GM19328 (cell line): ENCODE measurements around the gene UBXN4.
"Not testable (repeated sequence)": the region's sequence is repeated elsewhere in the genome, so short reads cannot be mapped to it uniquely, and the experiment has no call there.

Experiments
- ATAC-seq: cut with Tn5 transposase; IDR thresholded peaks from one replicate; pipeline ENCODE4 v1.9.1; 2021; ENCODE audit warnings: mild to moderate bottlenecking, moderate library complexity; ENCODE audit not compliant: unreplicated experiment

The UBXN4 gene

DNA sequence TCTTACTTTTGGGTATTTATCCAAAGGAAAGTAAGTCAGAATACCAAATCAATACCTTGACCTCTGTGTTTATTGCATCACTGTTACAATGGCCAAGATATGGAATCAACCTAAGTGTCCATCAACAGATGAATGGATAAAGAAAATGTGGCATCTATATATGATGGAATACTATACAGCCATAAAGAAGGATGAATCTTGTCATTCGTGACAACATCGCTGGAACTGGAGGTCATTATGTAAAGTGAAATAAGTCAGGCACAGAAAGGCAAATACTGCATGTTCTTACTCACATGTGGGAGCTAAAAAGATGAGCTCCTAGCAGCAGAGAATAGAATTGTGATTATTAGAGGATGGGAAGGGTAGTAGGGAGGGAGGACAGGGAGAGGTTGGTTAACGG is 60.7 kb downstream of the UBXN4 start:
- ATAC-seq, result no peak

DNA sequence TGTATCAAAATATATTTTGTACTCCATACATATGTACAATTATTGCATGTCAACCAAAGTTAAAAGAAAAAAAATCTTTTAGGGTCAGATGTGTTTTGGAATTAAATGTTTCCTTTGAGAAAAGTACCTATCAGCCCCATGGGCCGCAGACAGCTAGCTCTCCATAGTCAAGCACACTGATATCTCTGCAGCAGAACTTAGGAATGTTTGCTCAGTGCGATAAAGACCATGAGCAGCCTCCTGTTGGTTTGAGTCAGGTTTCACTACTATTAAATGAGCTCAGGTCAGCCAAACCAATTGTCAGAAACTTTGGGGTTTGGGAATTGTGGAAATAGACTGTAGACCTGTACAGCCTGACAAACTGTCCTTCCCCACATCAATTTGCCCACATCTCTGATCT is 61.6 kb downstream of the UBXN4 start:
- ATAC-seq, result no peak

DNA sequence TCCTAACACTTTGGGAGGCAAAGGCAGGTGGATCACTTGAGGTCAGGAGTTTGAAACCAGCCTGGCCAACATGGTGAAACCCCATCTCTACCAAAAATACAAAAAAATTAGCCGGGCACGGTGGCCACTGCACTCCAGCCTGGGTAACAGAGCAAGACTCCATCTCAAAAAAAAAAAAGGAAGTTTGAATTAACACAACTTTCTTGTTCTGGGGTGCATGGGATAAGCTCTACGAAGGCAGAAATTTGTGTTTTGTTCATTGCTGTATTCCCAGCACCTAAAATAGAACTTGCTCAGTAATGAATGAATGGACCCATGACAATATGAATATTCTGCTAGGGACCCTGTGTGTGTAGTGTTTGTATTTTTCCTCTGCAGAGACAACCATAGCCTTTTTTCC is 66.2 kb downstream of the UBXN4 start:
- ATAC-seq, result not testable (repeated sequence)

DNA sequence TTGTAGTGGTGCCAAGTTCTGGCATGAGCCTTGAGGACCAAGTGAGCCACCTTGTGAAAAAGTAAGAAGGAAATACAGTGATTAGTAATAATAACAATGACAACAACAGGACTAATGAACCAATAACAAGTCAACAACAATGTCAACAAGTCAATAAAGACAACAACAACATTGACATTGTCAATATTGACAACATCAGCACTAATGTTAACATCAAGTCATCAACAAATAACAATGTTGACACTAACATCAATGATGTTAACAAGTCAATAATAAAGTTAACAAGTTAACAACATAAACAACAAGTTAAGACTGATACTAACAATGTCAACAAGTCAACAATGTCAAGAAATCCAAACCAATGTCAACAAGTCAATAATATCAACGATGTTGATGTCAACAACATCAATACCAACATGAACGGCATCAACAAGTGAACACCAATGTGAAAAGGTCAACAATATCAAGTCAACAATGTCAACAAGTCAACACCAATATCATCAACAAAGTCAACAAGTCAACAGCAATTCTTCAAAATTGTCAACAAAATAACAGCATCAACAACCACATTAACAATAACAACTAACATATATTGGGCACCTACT is 71.4 kb downstream of the UBXN4 start:
- no peak for ATAC-seq

DNA sequence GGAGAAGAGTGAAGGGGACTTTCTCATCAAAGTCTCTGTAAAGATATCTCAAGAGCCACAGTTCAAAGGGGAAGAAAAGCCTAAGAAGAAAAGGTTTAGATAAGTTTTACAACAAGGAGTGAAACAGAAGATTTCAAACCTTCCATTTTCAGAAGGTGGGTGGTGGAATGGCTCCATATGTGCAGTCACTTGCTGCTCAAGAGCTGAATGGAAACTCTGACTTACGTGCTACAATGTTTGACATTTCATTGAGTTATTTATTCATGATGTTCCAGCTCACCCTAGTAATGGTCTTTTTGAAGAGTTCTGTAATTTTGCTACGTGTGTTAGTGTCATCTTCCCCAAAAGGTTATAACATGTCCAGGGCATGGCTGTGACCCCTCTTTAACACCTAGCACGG is 73.6 kb downstream of the UBXN4 start:
- no peak for ATAC-seq

GRCh38 chr2:135817466-135817865 is 75.8 kb downstream of the UBXN4 start:
- no peak for ATAC-seq

DNA sequence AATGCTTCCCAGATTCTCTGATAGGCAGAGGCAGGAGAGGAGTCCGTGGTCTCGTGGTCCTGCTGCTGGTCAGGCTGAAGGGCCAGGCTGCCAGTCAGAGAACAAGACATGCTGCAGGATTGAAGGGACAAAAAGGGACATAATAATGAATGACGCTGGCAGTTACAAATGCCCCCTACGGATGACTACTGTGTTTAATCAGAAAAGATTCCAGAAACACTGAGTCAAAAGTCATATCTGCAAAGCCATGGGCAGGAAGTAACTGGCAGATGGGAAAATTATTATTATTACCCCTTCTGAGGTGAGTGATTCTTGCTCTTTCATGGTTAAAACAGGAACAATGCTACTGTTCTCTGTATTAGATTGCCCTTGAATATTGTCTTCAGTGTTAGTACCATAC is 76.3 kb downstream of the UBXN4 start:
- no peak for ATAC-seq

DNA sequence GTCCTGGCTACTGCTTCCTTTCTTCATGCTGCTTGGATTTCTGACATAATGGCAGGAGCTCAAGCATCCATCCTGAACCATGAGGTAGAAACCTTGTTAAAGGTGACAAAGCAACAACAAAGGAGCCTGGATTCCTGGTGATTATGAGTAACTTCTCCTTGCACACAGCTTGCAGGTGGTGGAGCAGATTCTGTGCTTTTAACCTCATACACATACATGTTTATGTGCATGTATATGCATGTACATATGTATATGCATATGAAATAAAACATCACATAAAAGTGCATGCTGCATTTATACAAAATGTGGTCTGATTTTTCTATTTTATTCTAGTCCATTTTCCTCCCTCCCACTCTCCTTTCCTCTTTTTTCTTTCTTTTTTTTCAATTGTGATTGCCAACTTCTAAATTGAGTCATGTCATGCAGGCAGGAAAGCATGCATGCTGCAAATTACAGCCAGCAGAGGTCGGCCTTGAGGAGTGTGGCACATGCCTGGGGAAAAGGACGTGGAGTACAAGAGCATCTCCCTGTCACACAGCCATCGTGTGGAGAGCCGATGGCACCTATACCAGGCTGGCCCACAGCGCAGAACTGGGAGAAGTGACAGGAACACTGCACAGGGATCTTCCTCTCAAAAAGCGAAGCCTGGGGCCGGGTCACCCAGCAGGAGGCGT is 77.4 kb downstream of the UBXN4 start:
- ATAC-seq, result no peak

DNA sequence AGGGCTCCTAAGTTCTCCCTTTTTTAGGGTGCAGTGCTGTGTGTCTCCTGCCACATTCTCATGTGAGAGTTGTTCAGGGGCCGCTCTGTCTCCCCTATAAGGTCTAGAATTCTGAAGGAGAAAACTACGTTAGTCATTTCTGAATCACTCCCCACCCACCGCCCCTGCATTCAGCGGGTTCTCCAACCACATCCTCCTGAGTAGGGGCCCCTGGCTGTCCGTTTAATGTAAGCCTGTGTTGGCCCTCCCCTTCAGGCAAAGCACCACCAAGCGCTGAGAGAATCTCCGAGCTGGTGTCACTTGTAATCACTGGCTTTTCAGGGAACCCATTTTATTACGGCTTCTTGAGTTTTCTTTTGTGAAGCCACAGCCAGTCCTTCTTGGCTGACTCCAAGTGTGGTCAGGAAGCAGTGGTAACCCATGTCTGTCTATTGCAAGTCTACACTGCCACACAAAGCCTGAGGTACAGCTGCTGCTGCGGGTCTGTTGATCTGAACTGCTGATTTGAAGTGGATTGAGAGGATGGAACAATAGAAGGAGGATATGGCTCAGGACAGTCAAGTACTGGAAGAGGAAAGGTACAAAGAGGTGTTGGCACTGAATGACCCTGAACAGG is 78.5 kb downstream of the UBXN4 start:
- ATAC-seq, result peak; percentile 96

- ATAC-seq, result no peak
Measured at GRCh38 chr2:135821190-135821589, 79.5 kb downstream of the UBXN4 start.

GRCh38 chr2:135822855-135823254 is 81.2 kb downstream of the UBXN4 start:
- no peak for ATAC-seq

- no peak for ATAC-seq
Measured at GRCh38 chr2:135825131-135825530, 83.5 kb downstream of the UBXN4 start.

DNA sequence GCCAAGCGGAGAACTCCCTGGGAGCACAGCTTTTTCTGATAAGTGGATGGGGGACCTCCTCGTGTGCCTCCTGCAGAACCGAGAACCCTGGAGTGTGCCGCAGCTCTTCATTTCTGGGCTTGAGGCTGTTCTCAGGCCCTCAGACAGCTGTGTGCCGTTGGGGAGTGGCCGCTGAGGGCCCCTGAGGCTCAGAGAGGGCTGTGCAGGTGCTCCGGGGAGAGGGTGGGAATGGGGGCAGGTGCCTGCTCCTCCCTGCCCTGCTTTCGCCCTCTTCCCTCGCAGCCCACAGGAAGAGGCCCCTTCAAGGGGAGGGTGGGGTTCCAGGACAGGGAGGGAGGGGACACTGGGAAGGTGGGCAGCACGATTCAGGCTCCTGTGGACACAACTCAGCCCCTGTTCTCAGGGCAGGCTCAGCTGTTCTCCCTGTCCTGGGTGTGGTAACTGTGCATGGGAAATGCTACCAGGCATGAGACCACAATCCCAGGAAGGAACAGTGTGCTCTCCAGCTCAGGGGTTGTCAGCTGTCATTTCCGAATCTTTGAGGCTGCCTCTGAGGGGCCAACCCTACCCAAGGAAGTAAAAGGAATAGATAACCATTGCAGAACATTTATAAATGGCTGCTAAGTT is 84.0 kb downstream of the UBXN4 start:
- ATAC-seq, result no peak

- ATAC-seq, result no peak
Measured at GRCh38 chr2:135826544-135826943, 84.9 kb downstream of the UBXN4 start.

DNA sequence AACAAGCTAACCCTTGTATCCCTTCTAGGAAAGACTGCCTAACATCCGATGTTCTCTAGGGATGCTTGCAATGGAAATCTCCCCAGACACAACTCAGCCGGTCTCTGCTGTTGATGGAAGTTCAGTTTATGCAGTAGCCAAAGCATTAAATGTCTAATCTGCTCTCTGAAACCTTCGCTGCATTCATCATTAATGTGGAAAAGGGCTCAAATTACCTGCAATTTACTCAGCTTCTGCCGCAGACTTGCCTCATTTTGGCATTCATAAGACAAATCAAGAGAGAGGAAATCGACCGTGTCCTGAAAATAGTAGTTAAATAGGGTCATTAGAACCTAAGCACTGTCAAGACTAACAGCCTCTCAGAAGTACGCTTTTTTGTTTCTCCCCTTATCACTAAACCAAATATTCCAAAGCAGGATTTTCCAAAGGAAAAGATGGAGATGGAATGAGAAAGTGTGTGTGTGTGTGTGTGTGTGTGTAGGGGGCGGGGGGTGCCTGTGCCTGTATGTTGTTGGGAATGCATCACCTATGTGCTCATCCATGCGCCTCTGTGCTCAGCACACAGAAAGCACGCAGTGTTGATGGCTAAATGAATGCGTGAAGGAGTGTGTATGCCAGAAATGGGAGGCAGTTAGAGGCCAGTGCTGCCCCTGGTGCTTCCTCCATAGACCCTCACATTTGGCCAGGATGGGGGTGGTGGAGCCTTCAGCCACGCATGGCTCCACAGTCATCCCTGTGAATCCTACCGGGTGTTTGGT is 87.9 kb downstream of the UBXN4 start:
- ATAC-seq, result no peak

DNA sequence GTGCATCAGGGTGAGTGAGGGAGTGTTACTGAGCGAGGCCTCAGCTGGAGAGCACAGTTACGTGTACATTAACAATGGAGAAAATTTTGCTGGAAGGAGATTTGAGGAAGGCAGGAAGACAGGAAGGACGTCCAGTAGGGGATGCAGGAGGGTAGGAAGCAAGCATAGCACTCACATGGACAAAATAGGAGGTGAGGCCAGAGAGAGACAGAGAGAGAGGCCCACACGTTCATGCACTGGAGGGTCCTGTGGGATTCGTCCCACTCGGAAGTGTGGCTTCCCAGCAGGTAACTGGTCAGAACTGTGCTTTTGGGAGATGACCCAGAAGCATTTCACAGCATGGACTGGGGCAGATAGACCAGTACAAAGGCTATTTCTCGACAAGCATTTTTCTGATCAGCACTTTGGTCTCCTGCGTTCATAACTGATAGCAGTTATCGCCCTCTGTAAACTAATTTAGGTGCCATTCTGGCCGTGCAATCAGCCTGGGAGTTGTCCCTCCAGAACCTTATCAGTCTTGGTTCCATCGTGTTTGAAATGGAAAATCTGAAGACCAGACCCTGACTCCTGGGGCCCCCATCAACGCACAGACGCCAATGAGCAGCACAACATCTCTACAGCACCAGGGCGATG is 89.6 kb downstream of the UBXN4 start:
- no peak for ATAC-seq

DNA sequence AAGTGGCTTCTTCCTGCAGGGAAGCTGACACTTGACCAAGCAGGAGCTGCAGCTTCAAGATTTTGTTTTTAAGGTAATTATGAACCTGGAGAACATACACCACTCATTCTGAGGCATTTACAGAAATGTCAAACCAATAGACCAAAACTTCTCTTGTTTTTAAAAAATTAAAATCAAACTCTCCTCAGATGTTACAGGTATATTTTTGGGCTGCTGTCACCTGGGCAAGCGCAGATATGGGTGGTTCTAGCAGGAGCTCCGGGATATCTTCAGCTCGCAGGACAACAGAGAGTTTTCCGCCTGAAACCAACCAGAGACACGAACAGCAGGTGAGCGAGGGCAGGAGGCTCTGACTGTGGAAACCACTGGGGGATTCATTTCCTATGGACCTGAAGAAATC is 91.2 kb downstream of the UBXN4 start:
- ATAC-seq, result no peak
